Measurements from ENCODE around the gene CCDC191. TPM values are rescaled to one million over a fixed set of nuclear protein-coding genes. Genes with fewer than 3 reads are reported as not detected.

CCDC191 gene
- total and polyA plus RNA-seq, 2 experiments from 2014 or later, result 5.3 to 5.4 TPM

- no peaks in the 10 kb centered on the region for H3K36me3 ChIP-seq
- no peak overlapping the region for H3K4me3 ChIP-seq
- TF ChIP-seq CTCF (IDR thresholded peaks at IDR 0.05; ENCODE audit: low read depth, low read length), result no peak
- peak in 1 of 2 donors; percentile 83 for DNase-seq (ENCODE audit: low read depth in 1 of 2, low spot score in 1 of 2)
- no peaks in the 10 kb centered on the region for H3K9me3 ChIP-seq (ENCODE audit: low read depth)
- H3K27me3 ChIP-seq, result no peaks in the 10 kb centered on the region
- H3K4me1 ChIP-seq (ENCODE audit: low read depth), result no peaks in the 10 kb centered on the region
- no peak overlapping the region for H3K27ac ChIP-seq
These were observed 87.3 kb downstream of the CCDC191 start for GRCh38 chr3:113968986-113969385.

GRCh38 chr3:113966172-113966571 lies 90.2 kb downstream of the CCDC191 start:
- no peaks in the 10 kb centered on the region for H3K27me3 ChIP-seq
- no peaks in the 10 kb centered on the region for H3K4me1 ChIP-seq (ENCODE audit: low read depth)
- H3K27ac ChIP-seq, result no peak overlapping the region
- H3K4me3 ChIP-seq, result no peak overlapping the region
- no peak for DNase-seq (ENCODE audit: low read depth in 1 of 2, low spot score in 1 of 2)
- H3K36me3 ChIP-seq, result no peaks in the 10 kb centered on the region
- TF ChIP-seq CTCF (IDR thresholded peaks at IDR 0.05; ENCODE audit: low read depth, low read length), result no peak
- H3K9me3 ChIP-seq (ENCODE audit: low read depth), result no peaks in the 10 kb centered on the region

GRCh38 chr3:113963879-113964278 lies 92.4 kb downstream of the CCDC191 start:
- Histone ChIP-seq H3K27me3 (no peaks in the 10 kb centered on the region), H3K27ac (no peak overlapping the region), H3K9me3 (ENCODE audit: low read depth) (no peaks in the 10 kb centered on the region), H3K4me1 (ENCODE audit: low read depth) (no peaks in the 10 kb centered on the region), H3K36me3 (no peaks in the 10 kb centered on the region), H3K4me3 (no peak overlapping the region)
- DNase-seq (ENCODE audit: low read depth in 1 of 2, low spot score in 1 of 2), result no peak
- no peak for TF ChIP-seq CTCF (IDR thresholded peaks at IDR 0.05; ENCODE audit: low read depth, low read length)

- Histone ChIP-seq H3K27me3 (peaks cover 5% of the 10 kb centered on the region), H3K4me1 (ENCODE audit: low read depth) (no peaks in the 10 kb centered on the region), H3K36me3 (peaks cover 6% of the 10 kb centered on the region), H3K27ac (no peak overlapping the region), H3K4me3 (no peak overlapping the region), H3K9me3 (ENCODE audit: low read depth) (no peaks in the 10 kb centered on the region)
- no peak for TF ChIP-seq CTCF (IDR thresholded peaks at IDR 0.05; ENCODE audit: low read depth, low read length)
- no peak for DNase-seq (ENCODE audit: low read depth in 1 of 2, low spot score in 1 of 2)
These were observed 102.1 kb downstream of the CCDC191 start for GRCh38 chr3:113954091-113954685.

- Histone ChIP-seq H3K27me3 (peaks cover 10% of the 10 kb centered on the region), H3K9me3 (ENCODE audit: low read depth) (no peaks in the 10 kb centered on the region), H3K27ac (no peak overlapping the region), H3K36me3 (peaks cover 6% of the 10 kb centered on the region), H3K4me3 (no peak overlapping the region), H3K4me1 (ENCODE audit: low read depth) (no peaks in the 10 kb centered on the region)
- no peak for TF ChIP-seq CTCF (IDR thresholded peaks at IDR 0.05; ENCODE audit: low read depth, low read length)
- peak in 1 of 2 donors; percentile 41 for DNase-seq (ENCODE audit: low read depth in 1 of 2, low spot score in 1 of 2)
These were observed 102.6 kb downstream of the CCDC191 start for GRCh38 chr3:113953677-113954076.
